ENCODE measurements around the gene PPIH.
"Not testable (repeated sequence)": the region's sequence is repeated elsewhere in the genome, so short reads cannot be mapped to it uniquely, and the experiment has no call there.

The PPIH gene

DNA sequence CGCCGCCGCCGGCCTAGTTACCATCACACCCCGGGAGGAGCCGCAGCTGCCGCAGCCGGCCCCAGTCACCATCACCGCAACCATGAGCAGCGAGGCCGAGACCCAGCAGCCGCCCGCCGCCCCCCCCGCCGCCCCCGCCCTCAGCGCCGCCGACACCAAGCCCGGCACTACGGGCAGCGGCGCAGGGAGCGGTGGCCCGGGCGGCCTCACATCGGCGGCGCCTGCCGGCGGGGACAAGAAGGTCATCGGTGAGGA is 24.2 kb downstream of the PPIH start:
- not testable (repeated sequence) for DNase-seq (ENCODE audit: low read depth)

DNA sequence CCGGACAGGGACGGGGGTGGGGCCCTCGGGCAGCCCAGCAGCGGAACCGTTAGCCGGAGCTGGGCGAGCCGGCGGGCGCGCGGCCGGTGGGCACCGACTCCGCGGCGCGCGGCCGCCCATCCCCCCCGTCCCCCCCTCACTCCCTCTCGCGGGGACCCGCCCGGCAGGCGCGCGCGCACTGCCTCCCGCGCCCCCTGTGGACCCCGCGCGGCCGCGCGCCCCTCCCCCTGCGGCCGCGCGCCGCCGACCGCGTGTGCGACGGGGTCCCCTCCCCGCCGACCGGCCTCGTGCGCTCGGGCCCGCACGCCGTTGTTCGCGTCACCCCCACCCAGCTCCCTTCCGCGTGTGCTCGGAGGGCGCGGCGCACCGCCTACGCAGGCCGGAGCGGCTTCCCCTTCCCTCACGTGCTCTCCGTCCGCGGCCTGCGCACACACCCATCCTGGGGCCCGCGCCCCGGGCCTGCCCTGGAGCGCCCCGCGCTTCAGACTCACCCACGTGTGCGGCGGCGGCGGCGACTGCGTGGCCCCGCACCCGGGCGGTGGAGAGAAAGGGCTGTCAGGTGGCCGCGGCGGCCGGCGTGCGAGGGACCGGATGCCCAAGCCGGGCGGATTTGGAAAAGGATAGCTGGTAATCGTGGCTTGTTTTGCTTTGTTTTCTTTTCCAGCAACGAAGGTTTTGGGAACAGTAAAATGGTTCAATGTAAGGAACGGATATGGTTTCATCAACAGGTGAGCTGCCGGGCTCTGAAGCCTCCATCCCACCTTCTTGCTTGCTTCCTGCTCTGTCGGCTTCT is 24.7 kb downstream of the PPIH start:
- DNase-seq (ENCODE audit: low read depth): no peak

DNA sequence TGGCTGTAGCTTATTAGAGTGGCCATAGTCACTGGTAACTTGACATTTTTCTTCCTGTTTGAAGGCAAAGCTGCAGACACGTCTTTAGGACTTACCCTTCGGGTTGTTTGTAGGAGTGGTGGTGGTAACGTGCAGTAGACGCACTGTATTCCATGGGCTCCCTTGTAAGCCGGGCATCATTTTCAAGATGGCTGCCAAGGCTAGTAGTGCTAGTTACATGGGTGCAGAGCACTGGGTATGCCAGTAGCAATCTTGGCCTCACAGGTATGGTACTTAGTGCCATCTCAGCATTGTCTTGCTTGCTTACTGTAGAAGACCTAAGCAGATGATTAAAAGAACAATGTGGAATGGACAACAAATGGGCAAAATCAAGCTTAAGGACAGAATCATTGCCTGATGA is 25.9 kb downstream of the PPIH start:
- no peak for DNase-seq (ENCODE audit: low read depth)

DNA sequence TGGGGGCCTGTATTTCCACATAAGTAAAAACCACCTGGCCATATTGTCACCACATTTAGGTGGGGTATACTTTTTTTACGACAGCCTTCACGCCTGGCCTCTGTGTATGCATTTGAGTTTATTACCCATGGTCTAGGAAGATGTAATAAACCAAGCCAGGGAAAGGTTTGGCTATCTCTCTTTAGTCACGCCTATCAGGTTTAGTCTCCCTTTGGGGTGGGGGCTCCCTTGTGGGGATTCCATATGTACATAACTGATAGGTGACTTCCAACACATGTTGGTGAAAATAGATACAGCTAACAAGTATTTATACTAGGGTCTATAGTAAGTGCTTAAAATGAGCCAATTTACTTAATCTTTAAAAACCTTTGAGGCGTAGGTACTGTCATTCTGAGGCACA is 28.2 kb downstream of the PPIH start:
- DNase-seq (ENCODE audit: low read depth): no peak

DNA sequence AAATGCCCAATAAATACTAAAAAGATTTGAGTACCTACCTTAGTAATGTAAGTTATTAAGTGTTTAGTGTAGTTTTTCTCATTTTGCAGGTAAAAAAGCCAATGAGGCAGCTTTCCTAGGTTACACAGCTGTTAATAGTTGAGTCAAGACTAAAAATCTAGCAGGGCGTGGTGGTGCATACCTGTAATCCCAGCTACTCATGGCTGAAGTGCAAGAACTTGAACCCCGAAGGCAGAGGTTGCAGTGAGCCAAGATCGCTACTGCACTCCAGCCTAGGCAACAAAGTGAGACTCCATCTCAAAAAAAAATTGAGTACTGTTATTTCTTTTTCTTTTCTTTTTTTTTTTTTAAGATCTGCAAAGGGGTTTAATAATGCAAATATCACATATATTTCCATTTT is 31.7 kb downstream of the PPIH start:
- no peak for DNase-seq (ENCODE audit: low read depth)

DNA sequence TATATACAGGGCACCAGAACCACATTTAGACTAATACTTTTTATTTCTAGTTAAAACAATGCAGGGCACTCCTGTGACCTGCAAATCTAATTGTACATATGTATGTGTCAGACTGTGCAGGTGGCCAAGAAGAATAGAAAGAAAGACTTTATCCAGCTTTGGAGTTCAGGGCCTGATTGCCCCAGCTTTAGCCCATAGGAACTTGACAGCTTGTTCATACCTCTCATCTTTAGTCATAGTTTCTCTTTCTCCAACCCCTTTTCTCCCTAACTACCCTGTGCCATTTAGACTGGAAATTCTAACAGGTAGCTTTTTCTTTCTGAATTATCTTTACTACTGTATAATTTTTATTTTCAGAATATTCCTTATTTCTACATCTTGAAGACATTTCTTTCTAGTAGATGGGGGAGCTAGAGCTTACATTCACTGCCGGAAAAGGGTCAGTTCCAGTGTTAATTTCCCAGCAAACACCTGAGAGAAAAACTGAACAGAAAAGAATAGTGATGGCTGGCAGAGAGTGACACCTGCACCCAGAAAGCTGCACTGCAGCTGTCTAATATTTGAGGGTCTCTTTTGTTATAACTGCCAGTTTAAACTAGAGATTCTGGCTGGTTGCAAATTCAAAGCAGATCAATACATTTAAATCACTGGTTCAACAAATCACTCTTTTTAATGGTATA is 32.4 kb downstream of the PPIH start:
- no peak for DNase-seq (ENCODE audit: low read depth)

DNA sequence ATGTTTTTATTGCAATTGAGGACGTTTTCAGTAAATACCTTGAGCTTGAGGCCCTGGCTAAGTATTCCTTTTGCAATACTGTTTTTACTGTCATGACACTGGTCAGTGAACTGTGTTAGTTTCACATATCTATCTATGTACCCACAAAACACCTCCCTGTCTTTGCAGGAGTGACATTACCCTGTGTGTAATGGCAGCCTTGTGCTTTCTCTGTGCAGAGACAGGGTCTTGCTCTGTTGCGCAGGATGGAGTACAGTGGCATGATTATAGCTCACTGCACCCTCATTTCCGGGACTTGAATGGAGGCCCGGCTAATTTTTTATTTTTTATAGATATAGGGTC is 32.9 kb downstream of the PPIH start:
- DNase-seq (ENCODE audit: low read depth): no peak

DNA sequence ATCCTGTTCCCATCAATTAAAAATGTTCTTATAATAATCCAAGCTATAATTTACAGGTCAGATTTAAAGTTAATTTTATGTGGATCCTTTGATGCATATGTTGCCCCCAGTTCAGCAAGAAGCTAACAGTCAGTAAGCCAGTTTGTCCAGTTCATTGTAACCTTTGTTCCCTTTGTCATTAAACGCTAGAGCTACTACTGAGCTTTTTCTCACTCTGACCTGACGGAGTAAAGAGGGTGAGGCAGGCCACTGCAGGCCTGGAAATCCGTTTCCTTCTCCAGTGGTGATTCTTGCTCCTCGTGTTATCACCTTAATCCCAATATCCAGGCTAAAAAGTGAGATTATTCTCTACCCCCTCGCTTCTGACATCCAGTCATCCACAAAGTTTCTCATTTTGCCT is 34.2 kb downstream of the PPIH start:
- no peak for DNase-seq (ENCODE audit: low read depth)

DNA sequence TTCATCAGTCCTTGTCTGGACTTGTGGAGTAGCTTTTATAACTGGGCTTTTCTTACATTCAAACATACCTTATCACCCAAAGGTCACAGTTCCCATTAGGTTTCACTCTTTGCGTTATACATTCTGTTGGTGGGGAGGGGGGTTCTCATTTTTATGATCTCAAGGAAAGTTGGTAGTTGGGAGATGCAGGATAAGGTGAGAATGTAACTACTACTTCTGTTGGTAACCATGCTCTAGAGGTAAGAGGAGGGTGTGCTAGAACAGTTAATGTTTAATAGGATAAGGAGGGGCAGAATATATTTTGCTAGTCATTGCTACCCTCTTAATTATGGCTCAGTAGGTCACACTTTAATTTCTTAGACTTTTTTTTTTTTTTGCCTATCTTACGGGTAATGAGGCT is 34.7 kb downstream of the PPIH start:
- no peak for DNase-seq (ENCODE audit: low read depth)

DNA sequence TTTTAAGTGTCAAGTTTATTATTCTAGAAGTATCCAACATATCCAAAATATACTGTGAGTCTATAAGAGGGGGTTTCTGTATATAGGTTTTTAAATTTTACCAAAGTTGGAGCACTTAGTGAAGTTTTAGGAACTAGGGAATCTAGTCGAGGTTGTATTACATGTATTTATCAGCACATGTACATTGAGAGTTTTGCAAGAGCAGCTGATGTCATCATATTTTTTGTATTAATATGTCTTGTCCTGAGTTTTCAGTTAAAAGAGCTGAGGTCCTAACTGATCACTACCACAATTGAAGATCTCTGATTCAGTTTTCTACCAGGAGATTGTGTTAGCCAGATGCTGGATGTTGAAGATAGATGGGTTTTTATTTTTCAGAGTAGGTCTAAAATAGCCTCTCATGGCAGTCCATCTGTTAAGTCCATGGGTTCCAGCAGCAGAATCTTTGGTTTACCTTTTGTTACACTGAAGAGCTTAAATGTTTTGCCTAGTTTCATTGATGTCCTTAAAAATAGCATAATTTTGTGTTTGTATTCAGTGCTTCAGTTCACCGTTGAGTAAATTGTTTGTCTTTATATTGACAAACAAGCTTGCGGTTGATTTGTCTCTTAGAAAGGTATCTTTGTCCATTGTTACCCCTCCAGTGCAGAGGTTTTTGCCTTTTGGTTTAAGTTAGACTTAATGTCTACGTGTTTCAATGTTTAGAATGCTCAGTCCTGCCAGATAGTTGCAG is 40.0 kb downstream of the PPIH start:
- DNase-seq (ENCODE audit: low read depth): no peak

DNA sequence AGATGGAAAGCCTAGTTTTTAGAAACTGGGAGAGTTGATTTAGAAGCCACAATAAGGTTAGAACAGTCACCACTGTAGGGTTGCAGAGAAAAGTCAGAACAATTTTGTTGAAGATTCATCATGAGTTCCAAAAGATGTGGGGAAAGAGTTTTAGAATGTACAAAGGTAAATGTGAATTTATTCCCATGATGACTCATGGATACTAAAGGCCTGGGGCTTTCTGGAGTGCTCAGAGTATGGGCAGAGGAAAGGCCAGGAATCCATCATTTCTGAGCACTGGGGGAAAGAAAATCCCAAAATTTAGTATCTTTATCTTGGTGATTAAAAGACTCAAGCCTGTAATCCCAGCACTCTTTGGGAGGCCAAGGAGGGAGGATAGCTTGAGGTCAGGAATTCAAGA is 41.8 kb downstream of the PPIH start:
- DNase-seq (ENCODE audit: low read depth): no peak

DNA sequence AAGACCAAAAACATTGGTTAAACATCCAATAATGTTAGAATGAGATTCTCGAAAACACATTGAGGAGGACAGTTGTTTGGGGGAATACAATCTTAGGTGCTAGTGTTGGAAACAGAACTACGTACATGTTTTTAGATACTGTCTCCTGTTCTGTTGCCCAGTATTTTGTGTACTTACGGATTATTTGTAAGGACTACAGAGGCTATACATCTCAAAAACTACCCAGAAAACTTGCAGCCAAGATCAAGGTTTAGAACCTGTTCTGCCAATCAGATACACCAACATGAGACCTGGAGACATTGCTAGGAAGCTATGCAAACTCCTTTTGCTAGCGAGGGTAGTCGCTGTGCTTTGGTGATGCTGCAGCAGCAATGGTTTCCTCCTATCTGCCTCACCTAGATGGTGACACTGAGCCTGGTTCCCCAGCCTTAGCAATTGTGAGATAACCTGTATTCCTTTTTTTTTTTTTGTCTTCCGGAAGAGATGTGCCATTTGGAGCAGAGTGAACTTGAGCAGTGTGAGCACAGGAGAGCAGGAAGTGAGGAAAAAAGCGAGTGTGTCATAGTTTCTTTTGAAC is 45.8 kb downstream of the PPIH start:
- no peak for DNase-seq (ENCODE audit: low read depth)

DNA sequence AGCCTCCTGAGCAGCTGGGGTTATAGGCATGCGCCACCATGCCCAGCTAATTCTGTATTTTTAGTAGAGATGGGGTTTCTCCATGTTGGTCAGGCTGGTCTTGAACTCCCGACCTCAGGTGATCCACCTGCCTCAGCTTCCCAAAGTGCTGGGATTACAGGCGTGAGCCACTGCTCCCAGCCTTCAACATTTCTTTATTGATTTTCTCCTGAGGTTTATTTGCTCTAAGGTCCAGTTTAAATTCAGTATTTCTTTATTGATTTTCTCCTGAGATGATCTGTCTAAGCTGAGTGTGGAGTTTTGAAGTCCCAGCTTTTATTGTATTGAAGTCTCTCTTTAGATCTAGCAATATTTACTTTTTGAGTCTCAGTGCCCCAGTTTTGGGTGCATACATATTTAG is 54.6 kb downstream of the PPIH start:
- DNase-seq (ENCODE audit: low read depth): not testable (repeated sequence)

DNA sequence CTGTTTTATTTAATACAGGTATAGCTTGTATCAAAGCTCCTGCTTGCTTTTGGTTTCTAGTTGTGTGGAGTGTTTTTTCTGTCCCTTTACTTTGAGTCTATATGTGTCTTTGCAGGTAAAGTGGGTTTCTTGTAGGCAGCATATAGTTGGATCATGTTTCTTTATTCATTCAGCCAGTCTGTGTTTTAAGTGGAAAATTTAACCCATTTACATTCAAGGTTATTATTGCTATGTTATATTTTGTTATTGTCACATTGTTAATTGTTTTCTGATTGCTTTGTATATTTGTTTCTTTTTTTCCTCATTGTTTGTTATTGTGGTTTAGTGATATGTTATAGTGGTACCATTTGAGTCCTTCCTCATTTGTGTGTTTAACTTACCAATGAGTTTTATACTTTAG is 55.1 kb downstream of the PPIH start:
- no peak for DNase-seq (ENCODE audit: low read depth)

DNA sequence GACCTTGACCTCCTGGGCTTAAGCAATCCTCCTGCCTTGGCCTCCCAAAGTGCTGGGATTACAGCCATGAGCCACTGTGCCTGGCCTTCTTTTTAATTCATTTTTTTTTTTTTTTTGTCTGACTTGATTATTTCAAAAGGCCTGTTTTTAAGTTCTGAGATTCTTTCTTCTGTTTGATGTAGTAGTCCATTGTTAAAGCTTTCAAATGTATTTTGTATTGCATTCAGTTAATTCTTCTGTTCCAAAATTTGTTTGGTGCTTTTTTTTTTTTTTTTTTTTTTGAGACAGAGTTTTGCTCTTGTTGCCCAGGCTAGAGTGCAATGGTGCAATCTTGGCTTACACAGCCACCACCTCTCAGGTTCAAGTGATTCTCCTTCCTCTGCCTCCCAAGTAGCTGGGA is 56.2 kb downstream of the PPIH start:
- not testable (repeated sequence) for DNase-seq (ENCODE audit: low read depth)

DNA sequence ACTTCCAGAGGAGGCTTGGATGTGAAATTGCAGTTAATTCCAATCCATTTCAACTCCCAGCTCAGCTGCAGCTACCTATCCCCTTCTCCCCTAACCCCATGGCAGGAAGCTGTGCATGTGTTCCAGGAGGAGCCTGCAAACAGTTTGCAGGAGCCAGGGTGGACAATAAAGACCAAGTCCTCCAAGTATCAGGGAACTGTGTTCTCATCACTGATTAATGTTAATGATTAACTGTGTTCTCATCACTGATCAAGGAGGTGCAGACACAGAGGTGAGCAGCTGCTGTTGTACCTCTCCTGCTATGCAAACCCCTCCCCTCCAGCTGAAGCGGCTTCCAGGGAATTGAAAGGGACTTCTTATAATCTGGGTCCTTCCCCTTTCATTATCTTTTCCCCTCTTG is 62.6 kb downstream of the PPIH start:
- no peak for DNase-seq (ENCODE audit: low read depth)

DNA sequence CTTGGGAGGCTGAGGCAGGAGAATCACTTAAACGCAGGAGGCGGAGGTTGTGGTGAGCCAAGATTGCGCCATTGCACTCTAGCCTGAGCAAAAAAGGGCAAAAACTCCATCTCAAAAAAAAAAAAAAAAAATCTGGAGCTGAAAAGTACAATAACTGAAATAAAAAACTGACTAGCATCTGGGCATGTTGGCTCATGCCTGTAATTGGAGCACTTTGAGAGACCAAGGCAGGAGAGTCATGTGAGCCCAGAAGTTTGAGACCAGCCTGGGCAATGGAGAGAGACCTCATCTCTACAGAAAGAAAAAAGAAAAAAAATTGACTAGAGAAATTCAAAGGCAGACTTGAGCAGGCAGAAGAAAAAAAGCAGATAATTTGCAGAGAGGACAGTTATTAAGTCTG is 63.7 kb downstream of the PPIH start:
- DNase-seq (ENCODE audit: low read depth): no peak

DNA sequence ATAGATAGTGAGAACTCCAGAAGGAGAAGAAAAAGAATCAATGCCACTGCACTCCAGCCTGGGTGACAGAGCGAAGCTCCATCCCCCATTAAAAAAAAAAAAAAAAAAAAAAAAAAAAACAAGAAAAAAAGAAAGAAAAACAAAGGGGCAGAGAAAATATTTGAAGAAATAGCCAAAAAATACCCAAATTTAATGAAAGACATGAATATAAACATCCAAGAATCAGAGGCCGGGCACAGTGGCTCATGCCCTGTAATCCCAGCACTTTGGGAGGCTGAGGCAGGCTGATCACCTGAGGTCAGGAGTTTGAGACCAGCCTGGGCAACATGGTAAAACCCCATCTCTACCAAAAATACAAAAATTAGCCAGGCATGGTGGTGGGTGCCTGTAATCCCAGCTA is 64.2 kb downstream of the PPIH start:
- DNase-seq (ENCODE audit: low read depth): not testable (repeated sequence)

DNA sequence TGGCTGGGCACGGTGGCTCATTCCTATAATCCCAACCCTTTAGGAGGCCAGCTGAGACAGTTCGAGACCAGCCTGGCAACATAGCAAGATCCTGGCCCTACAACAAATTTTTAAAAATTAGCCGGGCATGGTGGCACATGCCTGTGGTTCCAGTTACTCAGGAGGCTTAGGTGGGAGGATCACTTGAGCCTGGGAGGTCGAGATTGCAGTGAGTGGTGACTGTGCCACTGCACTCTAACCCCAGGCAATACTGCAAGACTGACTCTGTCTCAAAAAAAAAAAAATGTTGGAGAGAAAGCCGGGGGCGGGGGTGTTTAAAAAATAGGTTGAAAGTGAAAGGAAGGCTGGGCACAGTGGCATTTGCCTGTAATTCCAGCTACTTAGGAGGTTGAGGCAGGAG is 65.3 kb downstream of the PPIH start:
- DNase-seq (ENCODE audit: low read depth): no peak

DNA sequence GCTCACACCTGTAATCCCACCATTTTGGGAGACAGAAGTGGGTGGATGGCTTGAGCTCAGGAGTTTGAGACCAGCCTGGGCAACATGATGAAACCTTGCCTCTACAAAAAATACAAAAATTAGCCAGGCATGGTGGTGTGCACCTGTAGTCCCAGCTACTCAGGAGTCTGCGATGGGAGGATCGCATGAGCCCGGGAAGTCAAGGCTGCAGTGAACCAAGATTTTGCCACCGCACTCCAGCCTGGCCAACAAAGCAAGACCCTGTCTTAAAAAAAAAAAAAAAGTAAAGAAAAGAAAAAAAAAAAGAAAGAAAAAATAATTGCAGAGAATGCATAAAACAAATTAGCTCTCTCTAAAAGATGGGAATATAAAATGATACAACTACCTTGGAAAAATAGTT is 67.6 kb downstream of the PPIH start:
- DNase-seq (ENCODE audit: low read depth): not testable (repeated sequence)

Data from HS-5 (cell line).